NCI-H2196 treated with DMSO at 0.1 percent for 48 hours (cell line): ENCODE data around the gene PLXDC1.

Experiments
- DNase-seq: peaks from one replicate; lab custom pipeline; 2025; ENCODE audit not compliant: unreplicated experiment; lab: John Stamatoyannopoulos, UW

Gene PLXDC1

GRCh38 chr17:39156491-39156890, 5.1 kb upstream of the PLXDC1 start:
- no peak for DNase-seq

DNA sequence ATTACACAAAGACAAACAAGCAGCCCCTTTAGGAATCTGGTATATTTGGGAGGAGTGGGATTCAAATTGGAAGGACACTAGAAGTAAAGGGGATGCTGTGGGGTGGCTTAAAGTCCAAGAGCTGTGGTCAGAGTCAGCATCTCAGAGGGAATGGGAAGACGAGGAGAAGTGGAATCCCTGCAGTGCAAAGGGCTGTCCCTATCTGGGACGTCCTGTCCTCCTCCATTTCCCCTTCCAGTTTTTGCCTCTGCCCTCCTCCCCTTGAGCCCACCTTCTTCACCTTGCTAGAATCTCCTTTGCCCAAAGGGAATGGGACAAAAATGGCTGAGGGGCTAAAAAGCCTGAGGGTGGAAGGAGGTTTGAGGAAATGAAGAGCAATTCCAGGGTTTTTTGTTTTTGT, 4.2 kb upstream of the PLXDC1 start:
- DNase-seq, result no peak

DNA sequence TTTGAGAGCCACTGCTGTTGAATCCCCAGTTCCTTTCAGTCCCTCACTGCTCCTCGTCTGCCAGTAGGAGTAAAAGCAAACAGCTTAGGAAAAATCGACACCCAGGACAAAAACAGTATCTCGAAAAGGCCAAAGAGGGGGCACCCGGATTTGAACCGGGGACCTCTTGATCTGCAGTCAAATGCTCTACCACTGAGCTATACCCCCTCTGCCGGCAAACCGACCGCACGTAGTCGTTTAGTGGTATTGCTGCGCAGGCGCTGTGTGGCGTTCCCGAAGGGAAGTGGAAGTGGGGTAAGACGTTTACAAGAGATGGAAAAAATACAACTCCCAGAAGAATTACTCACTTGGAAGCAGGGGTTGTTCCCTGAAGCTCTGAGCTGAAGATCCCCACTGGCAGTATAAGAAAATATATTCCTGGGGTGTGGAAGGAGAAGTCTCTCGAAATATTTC, 2.2 kb upstream of the PLXDC1 start:
- no peak for DNase-seq

GRCh38 chr17:39151943-39152818, 744 bp upstream of the PLXDC1 start:
- no peak for DNase-seq

DNA sequence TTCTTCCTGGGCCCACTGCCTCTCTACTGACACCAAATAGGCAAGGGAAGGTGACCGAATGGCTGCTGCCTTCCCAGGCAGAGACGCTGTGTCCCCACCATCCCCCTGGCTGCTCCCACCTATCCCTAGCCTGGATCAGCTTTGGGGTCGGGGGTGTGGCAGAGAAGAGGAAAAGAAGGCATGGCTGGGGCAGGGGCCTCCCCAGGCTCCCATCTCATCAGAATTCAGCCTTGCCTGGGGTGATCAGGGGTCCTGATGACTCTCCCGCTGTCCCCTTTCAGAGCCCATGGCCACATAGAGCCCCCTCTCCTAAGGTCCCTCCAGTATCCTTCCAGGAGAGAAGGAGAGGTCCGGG, 665 bp downstream of the PLXDC1 start:
- DNase-seq, result no peak

DNA sequence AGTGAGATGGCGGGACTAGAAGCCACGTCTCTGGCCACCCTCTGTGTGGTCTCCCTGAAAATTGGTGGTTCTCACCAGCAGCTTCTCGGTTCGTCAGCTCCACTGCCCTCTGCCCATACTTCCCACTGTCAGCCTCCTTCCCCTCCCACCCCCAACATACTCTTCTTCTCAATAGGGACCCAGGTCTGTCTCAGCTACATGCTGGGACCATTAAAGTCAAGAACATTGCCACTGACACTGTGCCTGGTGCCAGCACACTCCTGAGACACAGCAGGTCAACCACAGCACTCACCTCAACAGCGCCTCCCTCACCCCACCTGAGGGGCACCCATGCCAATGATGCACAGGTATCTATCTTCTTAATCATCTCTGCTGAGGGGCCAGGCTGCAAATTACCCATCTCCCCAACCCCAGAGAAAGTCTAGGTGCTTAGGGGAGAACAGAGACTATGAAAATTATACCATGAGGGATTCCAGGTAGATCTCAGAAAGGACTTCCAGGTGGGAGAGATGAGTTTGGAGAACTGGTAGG, 1.3 kb downstream of the PLXDC1 start:
- no peak for DNase-seq

- no peak for DNase-seq
These were observed 3.9 kb downstream of the PLXDC1 start for GRCh38 chr17:39147221-39148185.

DNA sequence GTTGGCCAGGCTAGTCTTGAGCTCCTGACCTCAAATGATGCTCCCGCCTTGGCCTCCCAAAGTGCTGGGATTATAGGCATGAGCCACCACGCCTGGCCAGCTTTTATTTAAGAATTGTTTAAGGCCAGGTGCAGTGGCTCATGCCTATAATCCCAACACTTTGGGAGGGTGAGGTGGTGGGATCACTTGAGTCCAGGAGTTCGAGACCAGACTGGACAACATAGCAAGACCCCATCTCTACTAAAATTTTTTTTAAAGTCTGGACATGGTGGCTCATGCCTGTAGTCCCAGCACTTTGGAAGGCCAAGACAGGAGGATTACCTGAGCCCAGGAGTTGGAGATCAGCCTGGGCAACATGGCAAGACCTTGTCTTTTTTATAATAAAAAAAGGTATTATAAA, 5.2 kb downstream of the PLXDC1 start:
- no peak for DNase-seq

GRCh38 chr17:39145143-39145542, 6.3 kb downstream of the PLXDC1 start:
- no peak for DNase-seq

- DNase-seq, result peak; percentile 85
These were observed 7.0 kb downstream of the PLXDC1 start for GRCh38 chr17:39144416-39144840.

DNA sequence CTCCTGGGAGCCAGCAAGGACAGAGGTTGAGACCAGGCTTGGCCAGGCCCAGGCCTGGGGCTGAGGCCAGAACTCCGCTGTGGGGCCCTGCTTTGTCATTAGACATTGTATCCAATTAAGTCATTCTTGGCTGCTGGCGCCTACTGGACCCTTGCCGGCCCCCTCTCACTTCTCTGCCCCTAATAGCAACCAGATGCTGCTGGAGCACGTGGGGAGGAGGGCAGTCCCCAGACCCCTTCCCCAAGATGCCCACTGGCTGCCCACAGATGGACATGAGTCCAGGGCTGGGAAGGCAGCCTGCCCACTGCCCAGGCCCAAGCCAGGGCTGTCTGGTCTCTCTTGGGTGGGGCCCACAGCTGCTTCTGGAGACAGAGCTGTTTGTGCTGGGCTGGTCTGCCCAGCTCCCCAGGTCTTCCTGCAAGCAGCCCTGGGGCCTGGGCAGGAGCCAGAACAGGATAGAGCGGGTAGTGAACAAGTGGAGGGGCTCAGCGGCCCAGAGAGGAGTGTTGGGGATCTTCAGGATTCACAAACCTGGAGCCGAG, 7.8 kb downstream of the PLXDC1 start:
- no peak for DNase-seq

- no peak for DNase-seq
These were observed 9.3 kb downstream of the PLXDC1 start for GRCh38 chr17:39141915-39142664.

DNA sequence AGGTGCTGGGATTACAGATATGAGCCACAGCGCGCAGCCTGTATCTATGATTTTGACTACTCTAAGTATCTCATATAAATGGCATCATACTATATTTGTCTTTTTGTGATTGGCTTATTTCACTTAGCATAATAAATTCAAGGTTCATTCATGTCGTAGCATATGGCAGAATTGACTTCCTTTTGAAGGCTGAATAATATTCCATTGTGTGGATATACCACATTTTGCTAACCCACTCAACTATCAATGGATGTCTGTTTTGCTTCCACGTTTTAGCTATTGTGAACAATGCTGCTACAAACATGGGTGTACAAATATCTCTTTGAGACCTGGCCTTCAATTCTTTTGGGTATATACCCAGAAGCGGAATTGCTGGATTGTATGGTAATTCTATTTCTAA, 10.1 kb downstream of the PLXDC1 start:
- no peak for DNase-seq

DNA sequence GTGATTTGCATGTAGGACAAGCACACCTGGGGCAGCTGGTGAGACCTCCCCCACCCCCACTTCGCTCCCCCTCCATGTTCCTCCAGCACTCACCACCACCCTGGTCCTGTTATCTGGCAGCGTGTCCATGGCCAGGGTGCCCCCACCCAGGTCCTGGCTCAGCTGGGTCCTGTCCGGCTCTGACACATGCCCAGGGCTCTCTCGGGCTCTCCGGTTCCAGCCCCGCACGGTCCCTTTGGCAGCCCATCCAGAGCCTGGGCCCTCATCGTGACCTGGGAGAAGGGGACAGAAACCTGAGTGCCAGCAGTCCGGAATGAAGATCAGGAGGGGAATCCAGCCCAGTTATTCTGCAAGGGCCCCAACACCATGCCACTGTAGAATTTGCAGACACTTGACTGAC, 11.9 kb downstream of the PLXDC1 start:
- no peak for DNase-seq

GRCh38 chr17:39139161-39139511, 12.3 kb downstream of the PLXDC1 start:
- DNase-seq, result no peak

- DNase-seq, result no peak
These were observed 12.8 kb downstream of the PLXDC1 start for GRCh38 chr17:39138431-39139160.

DNA sequence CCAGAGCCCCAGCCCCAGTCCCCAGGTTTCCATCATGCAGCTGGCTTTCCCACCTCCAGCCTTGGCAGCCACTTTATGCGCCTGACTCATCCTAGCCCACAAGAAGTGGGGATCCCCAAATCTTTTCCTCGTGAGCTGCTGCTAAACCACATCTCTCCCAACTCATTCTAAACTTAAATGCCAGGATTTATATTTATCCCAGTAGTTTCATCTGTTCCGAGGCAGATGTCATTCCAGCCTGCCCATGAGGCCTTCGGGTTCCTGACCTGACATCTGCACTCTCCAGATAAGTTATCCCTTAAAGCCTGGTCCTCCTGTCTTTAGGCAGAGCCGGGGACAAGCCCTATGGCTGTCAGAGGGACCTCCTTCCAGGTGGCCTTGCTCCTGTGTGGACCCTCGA, 16.6 kb downstream of the PLXDC1 start:
- no peak for DNase-seq

- no peak for DNase-seq
These were observed 19.2 kb downstream of the PLXDC1 start for GRCh38 chr17:39132192-39132610.

DNA sequence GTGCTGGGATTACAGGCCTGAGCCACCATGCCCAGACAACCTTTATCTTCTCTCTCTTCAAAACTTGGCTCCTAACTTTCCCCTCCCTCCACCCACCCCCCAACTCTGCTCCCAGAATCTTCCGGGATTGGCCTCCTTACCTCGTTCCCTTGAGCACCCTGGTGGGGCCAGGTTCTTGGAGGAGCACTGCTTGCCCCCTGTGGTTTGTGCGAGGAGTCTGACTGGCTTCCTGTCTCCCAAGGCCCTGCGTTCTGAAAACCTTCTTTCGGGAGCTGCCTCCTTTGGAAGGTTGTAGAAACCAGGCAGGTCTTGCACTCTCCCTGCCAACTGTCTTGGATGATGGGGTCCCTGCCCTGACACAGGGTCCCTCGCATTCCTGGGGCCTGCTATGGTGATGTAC, 19.8 kb downstream of the PLXDC1 start:
- no peak for DNase-seq

DNA sequence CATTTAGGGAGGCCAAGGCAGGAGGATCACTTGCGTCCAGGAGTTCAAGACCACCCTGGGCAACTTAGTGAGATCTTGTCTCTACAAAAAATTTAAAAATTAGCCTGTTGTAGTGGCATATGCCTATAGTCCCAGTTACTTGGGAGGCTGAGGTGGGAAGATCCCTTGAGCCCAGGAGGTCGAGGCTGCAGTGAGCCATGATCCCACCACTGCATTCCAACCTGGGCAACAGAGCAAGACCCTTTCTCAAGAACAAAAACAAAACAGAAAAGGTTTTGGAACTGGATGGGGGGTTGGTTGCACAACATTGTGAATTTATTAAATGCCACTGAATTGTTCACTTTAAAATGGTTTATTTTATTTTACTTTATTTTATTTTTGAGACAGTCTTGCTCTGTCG, 21.2 kb downstream of the PLXDC1 start:
- no peak for DNase-seq
